GM10266 (cell line): Measurements from ENCODE around the gene ARID4B.
"Not testable (repeated sequence)": the region's sequence is repeated elsewhere in the genome, so short reads cannot be mapped to it uniquely, and the experiment has no call there.

Experiments used
- DNase-seq: peaks from one replicate; pipeline ENCODE4 v3.0.0; 2012; ENCODE audit errors: extremely low spot score
- CTCF ChIP-seq: IDR thresholded peaks from 2 replicates; pipeline ENCODE4 v1.5.1; 2012; ENCODE audit warnings: mild to moderate bottlenecking, low read depth; ENCODE audit not compliant: control insufficient read depth, insufficient read depth; ENCODE audit errors: missing control alignments

The ARID4B gene

DNA sequence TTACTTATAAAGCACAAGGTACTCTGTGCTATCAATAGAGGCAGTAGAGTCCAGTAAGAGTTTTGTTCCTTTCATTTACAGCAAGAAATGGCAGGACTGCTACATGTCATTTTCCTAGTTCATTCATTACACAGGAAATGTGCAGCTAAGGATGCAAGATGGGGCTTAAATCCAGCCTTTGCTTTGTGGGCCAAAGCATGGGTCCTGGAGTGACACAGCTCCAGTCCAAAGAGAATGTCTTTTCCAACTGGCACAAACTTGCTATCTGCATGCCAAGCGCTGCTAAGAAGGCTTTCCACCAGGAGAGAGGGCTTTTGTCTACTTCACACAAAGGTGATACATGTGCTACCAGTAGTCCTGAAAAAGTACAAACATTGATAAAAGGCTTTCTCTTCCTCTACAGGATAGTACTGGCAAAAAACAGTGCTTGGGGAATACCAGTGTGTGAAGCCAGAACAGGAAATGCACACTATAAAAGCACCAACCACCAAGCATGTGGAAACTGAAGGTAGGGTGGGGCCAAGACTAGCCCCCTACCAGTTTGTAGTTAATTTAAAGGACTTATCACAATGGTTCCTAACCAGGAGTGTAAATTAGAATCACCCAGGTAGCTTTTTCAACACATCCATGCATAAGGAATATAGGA is 68.7 kb downstream of the ARID4B start:
- no peak for DNase-seq
- TF ChIP-seq CTCF: no peak

GRCh38 chr1:235258068-235258467 is 69.9 kb downstream of the ARID4B start:
- not testable (repeated sequence) for DNase-seq

DNA sequence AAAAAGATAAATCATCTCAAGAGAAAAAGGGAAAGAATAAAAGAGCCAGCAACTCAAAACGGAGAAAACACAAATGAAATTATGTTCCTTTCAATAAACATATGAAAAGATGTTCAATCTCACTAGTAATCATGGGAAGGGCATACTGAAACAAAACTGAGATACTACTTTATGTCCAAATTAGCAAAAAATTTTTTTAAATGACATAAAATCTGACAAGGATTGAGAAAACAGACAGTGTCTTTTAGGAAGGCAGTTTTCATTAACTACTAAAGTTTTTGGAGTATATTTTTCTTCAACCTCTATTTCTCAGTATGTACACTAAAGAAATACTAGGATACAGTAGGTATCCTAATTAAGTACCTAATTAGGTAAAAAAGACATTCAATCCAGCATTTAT is 73.3 kb downstream of the ARID4B start:
- no peak for DNase-seq

GRCh38 chr1:235253219-235253962 is 74.6 kb downstream of the ARID4B start:
- TF ChIP-seq CTCF: peak; percentile 81
- peak; percentile 19 for DNase-seq

More for the DNA sequence above, 73.3 kb downstream of the ARID4B start:
- TF ChIP-seq CTCF: no peak

DNA sequence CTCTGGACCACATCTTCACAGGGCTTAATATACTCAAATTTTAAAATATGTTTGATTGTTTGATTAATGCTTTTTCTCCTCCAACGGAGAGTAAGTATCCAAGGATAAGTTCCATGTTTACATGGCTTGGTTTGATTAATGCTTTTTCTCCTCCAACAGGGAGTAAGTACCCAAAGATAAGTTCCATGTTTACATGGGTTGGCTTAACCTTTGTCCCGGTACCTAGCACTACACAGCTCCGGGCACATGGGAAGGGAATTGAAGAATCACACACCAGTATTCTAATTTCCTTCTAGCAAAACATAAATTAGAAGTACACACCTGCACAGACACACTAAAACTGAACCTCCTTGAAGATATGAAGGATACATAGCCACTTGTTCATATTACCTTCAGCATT is 77.5 kb downstream of the ARID4B start:
- TF ChIP-seq CTCF: no peak
- DNase-seq: no peak

DNA sequence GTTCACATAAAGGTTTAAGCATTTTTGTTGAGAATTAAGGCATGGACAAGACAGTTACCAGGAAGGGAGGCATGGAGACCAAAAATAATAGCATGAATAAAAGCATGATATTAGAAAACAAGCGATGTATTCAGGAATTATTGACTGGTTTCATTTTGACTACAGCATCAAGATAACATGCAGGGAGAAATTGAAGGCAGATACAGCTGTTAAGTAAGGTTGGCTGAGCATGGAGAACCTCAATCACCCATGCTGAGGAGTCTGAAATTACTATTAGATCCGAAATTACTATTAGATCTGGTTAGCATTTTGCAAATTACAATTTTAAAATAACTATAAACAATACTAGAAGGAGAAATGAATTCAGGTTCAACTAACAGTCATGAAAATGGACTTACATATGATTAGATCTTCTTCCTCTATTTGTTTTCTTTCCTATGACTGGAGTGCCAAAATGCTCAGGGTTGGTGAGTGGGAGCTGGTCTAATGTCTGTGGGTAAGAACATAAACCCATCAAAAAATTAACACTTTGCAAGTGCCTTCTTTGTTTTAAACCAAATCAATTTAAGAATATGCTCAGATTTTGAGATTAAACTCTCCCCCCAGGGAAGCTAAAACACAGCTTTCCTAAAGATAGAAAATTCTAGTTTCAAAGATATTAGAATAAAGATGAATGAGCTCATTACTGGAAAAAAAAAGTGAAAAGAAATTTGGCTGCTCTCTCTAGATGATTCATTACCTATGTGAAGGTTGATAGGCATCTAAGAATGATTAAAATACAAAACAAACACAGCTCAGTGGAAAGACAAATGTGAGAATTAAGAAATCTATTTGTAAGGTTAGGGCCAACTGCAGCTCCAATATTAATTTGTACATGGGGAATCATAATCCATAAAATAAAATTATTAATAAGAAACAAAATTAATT is 81.7 kb downstream of the ARID4B start:
- DNase-seq: no peak
- TF ChIP-seq CTCF: no peak

- no peak for DNase-seq
- no peak for TF ChIP-seq CTCF
These were observed 82.9 kb downstream of the ARID4B start for GRCh38 chr1:235244974-235245592.
